ENCODE data around the gene SHC3. TPM values are rescaled to one million over a fixed set of nuclear protein-coding genes. Genes with fewer than 3 reads are reported as not detected.

The SHC3 gene
- total RNA-seq, 4 donors from 2014 or later: 1.1 to 4.7 (median 2.5) TPM

- no peak for TF ChIP-seq CTCF (IDR thresholded peaks at IDR 0.05; ENCODE audit: low read depth)
Observed at GRCh38 chr9:89154218-89154617, 24.4 kb downstream of the SHC3 start.

- no peak for TF ChIP-seq CTCF (IDR thresholded peaks at IDR 0.05; ENCODE audit: low read depth)
Observed at GRCh38 chr9:89153232-89154017, 25.2 kb downstream of the SHC3 start.

GRCh38 chr9:89149726-89150125 is 28.9 kb downstream of the SHC3 start:
- no peak for TF ChIP-seq CTCF (IDR thresholded peaks at IDR 0.05; ENCODE audit: low read depth)

- no peak for TF ChIP-seq CTCF (IDR thresholded peaks at IDR 0.05; ENCODE audit: low read depth)
Observed at GRCh38 chr9:89145097-89145496, 33.5 kb downstream of the SHC3 start.

GRCh38 chr9:89144238-89144637 is 34.4 kb downstream of the SHC3 start:
- no peak for TF ChIP-seq CTCF (IDR thresholded peaks at IDR 0.05; ENCODE audit: low read depth)

- TF ChIP-seq CTCF (IDR thresholded peaks at IDR 0.05; ENCODE audit: low read depth): no peak
Observed at GRCh38 chr9:89143266-89143665, 35.4 kb downstream of the SHC3 start.

- no peak for TF ChIP-seq CTCF (IDR thresholded peaks at IDR 0.05; ENCODE audit: low read depth)
Observed at GRCh38 chr9:89139455-89139854, 39.2 kb downstream of the SHC3 start.
